ENCODE results near the gene TRIM63. TPM values are rescaled to one million over a fixed set of nuclear protein-coding genes. Genes with fewer than 3 reads are reported as not detected.

The TRIM63 gene
- total and polyA plus RNA-seq, 2 of the 8 experiments (the other 6 are each of a cell fraction or from before 2014, with no cell fraction given): not detected

- WGBS, 2 experiments (ENCODE audit: extremely low coverage in 1 of 2, insufficient coverage in 1 of 2, insufficient read length in 1 of 2, insufficient replicate concordance in 2 of 2, low coverage in 1 of 2, low lambda C conversion rate in 2 of 2, missing lambda C conversion rate in 1 of 2): 82% methylated on average over 5 of the region's 6 CpGs; no CpG with 5 or more reads in 1 of the 2 experiments
- no peak overlapping the region for H2AFZ ChIP-seq (ENCODE audit: low read length)
Observed at GRCh38 chr1:26020941-26021646, 46.3 kb downstream of the TRIM63 start.

More at GRCh38 chr1:26020941-26021646, 46.3 kb downstream of the TRIM63 start:
- peaks cover 0 to 19% (median 12%) of the 10 kb centered on the region in 4 experiments; a peak in 6 of 7 replicates for H3K4me1 ChIP-seq (replicated peaks in 1 of 4; ENCODE audit: control insufficient read depth in 3 of 4, insufficient read depth in 4 of 4, low read length in 3 of 4)
- no peak overlapping the region for H3K27ac ChIP-seq (ENCODE audit: low read depth, low read length)
- no peaks in the 10 kb centered on the region for H3K36me3 ChIP-seq (ENCODE audit: control insufficient read depth in 2 of 4, insufficient read depth in 4 of 4, low read length in 3 of 4)
- H3K27me3 ChIP-seq (replicated peaks in 1 of 4; ENCODE audit: control insufficient read depth in 3 of 4, extremely low read depth in 1 of 4, insufficient read depth in 3 of 4, low read length in 3 of 4): no peaks in the 10 kb centered on the region
- H3K23me2 ChIP-seq (ENCODE audit: low read depth, low read length): peaks cover 3% of the 10 kb centered on the region; the same call in 1 of the 2 replicates
- H3K4ac ChIP-seq (replicated peaks; ENCODE audit: insufficient read length, low read depth, low read length): no peak overlapping the region
- DNase-seq (ENCODE audit: low read depth in 1 of 2, low spot score in 2 of 2) (no peak), FAIRE-seq (no peak)
- ChIA-PET CTCF (ENCODE audit: partially characterized antibody) (interaction anchor here (0.9 to 6.4 kb wide), 9 partner anchors 8 to 211 kb away, joined by 3 to 46 read pairs (median 10); partner anchors contain the start of gene PAFAH2), POLR2A (ENCODE audit: partially characterized antibody) (interaction anchor here (0.6 to 1.9 kb wide), 4 partner anchors 8 to 126 kb away, joined by 4 to 5 read pairs (median 4); no protein-coding TSS in a partner anchor)
- no peak overlapping the region for H4K5ac ChIP-seq (ENCODE audit: insufficient read length, low read depth, low read length)
- peak overlapping the region; percentile 95; the same call in 1 of the 2 replicates for H2BK15ac ChIP-seq (ENCODE audit: low read length)
- no peaks in the 10 kb centered on the region for H3K79me1 ChIP-seq (ENCODE audit: low read depth, low read length)
- H4K8ac ChIP-seq (ENCODE audit: extremely low read depth, insufficient read depth, low read length): no peak overlapping the region; the same call in 1 of the 2 replicates
- peak overlapping the region; percentile 85 for H2AK5ac ChIP-seq (ENCODE audit: low read depth, low read length)
- H2BK20ac ChIP-seq (ENCODE audit: low read length): no peak overlapping the region
- H4K91ac ChIP-seq (replicated peaks; ENCODE audit: insufficient read length, low read length): peak overlapping the region; percentile 31
- no peak overlapping the region for H3K9ac ChIP-seq (replicated peaks in 1 of 4; ENCODE audit: extremely low read depth in 1 of 4, low read depth in 3 of 4, low read length in 3 of 4)
- peak overlapping the region; percentile 17 to 74; a peak in 2 of 4 replicates for H3K4me2 ChIP-seq (ENCODE audit: insufficient read depth in 1 of 2, low read depth in 2 of 2, low read length in 2 of 2)
- H3K18ac ChIP-seq (ENCODE audit: extremely low read depth, low read length): no peak overlapping the region; the same call in 1 of the 2 replicates
- H2BK5ac ChIP-seq (ENCODE audit: low read depth, low read length): peak overlapping the region; percentile 32; the same call in 1 of the 2 replicates
- no peak overlapping the region for H3K56ac ChIP-seq (replicated peaks; ENCODE audit: insufficient read length, low read depth, low read length)
- no peaks in the 10 kb centered on the region for H3K9me3 ChIP-seq (ENCODE audit: insufficient read depth in 2 of 2, low read depth in 1 of 2, low read length in 1 of 2)
- H3K14ac ChIP-seq (ENCODE audit: insufficient read length): no peak overlapping the region
- no peaks in the 10 kb centered on the region for H4K20me1 ChIP-seq (replicated peaks in 1 of 2; ENCODE audit: control insufficient read depth in 1 of 2, insufficient read depth in 2 of 2, low read length in 2 of 2)
- TF ChIP-seq SIN3A (conservative IDR thresholded peaks at IDR 0.05 in 1 of 2, IDR thresholded peaks at IDR 0.05 in 1 of 2; ENCODE audit: low read depth in 1 of 2, low read length in 2 of 2) (peak in 1 of 2 experiments; percentile 56; a peak in 1 of 4 replicates), BCL11A (IDR thresholded peaks at IDR 0.05; ENCODE audit: low read depth in 2 of 2, low read length in 2 of 2) (no peak), JUN (IDR thresholded peaks at IDR 0.05; ENCODE audit: low read depth, low read length) (no peak), CREB1 (IDR thresholded peaks at IDR 0.05) (no peak), KDM4A (IDR thresholded peaks at IDR 0.05; ENCODE audit: low read depth, low read length, severe bottlenecking) (peak; percentile 5)
- no peak overlapping the region for H2BK120ac ChIP-seq (replicated peaks; ENCODE audit: low read depth, low read length)
- H3K4me3 ChIP-seq (ENCODE audit: extremely low read depth in 1 of 4, insufficient read depth in 2 of 4, low read depth in 3 of 4, low read length in 4 of 4): peak overlapping the region in 1 of 4 experiments; percentile 55; a peak in 2 of 8 replicates
- 0 out of 2 replicates have a peak overlapping the region, but pooled peaks have one; percentile 50 for H2BK12ac ChIP-seq (ENCODE audit: low read depth, low read length)
- no peak overlapping the region for H3K23ac ChIP-seq (ENCODE audit: insufficient read length)
- no peaks in the 10 kb centered on the region for H3K79me2 ChIP-seq (ENCODE audit: control insufficient read depth in 1 of 2, insufficient read depth in 2 of 2, low read length in 2 of 2)

Data from H1 (cell line).